ENCODE measurements around the gene GALK2. TPM values are rescaled to one million over a fixed set of nuclear protein-coding genes. Genes with fewer than 3 reads are reported as not detected.

Gene GALK2
- total RNA-seq (2021; fragmentation: NEBNext Ultra II Directional; extraction: Animal tissue kit (Norgen Biotek cat#: 25700)), result 16.1 and 18.0 TPM in 2 replicates
- 6.9 and 8.7 TPM in 2 replicates for polyA plus RNA-seq (2011; rRNA removed)
- 15.1 TPM for polyA plus RNA-seq (2011; cell fraction: cytosol; rRNA removed)
- 10.3 TPM for polyA plus RNA-seq (2011; cell fraction: nucleus; rRNA removed)
- 12.5 to 15.9 TPM (median 13.4 TPM) in 4 replicates for polyA plus RNA-seq (2012, experiment 1 of 2)
- polyA plus RNA-seq (2012, experiment 2 of 2), result 3.6 TPM
- polyA plus RNA-seq (2013, experiment 1 of 2), result 5.8 TPM
- 5.5 TPM for polyA plus RNA-seq (2013, experiment 2 of 2)
- 25.5 and 32.9 TPM in 2 replicates for polyA minus RNA-seq (2011; rRNA and poly(A)+ RNA removed)
- 12.5 TPM for polyA minus RNA-seq (2011; cell fraction: cytosol; rRNA and poly(A)+ RNA removed)
- 22.5 TPM for polyA minus RNA-seq (2011; cell fraction: nucleus; rRNA and poly(A)+ RNA removed)
- long read RNA-seq, experiment 1, full-length matches to known transcripts, result 4 of 13 reads
- long read RNA-seq, experiment 1, partial matches to known transcripts, result 7 of 13 reads
- long read RNA-seq, experiment 1, other reads (novel, unspliced or antisense), result 2 of 13 reads
- long read RNA-seq, experiment 2, full-length matches to known transcripts, result 11 of 23 reads
- long read RNA-seq, experiment 2, partial matches to known transcripts, result 1 of 23 reads
- long read RNA-seq, experiment 2, other reads (novel, unspliced or antisense), result 11 of 23 reads

DNA sequence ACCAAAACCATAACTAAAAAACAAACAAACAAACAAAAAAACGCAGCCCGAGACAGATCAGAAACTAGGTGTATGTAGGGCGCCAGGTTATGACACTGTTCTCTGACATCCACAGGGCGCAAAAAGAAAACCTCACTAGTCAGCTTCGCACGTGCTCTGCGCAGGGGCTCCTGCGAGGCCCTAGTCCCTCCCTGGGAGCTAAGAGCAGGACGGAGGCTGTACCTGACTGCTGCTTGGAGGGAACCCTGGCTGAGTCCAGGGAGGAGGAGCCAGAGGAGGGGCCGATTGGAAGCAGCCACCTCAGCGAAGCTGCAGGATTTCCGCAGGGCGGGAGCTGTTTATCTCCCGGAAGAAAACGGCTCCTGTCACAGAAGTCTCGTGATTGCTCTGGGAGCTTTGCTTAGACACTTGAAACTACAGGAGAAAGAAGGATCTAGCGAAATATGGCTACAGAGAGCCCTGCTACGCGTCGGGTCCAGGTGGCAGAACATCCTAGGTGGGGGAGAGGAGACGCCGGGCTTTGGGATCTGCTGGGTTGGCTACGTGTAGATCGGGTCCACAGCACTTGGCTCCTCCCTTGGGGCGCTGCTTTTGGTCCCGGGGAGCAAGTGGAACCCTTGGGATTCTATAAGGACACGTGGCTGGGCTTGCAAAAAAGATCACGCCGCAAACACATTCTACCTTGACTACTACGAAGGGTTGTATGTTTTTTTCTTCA is at the start of gene GALK2:
GALK2 (plus strand) TSS at position 368 of the 718 bp plus-strand sequence; CDS start at position 444, 76 bp downstream.
- ChIA-PET POLR2A (ENCODE audit: partially characterized antibody) (interaction anchor here (0.7 to 3.3 kb wide), 8 partner anchors 10 to 359 kb away, joined by 3 to 17 read pairs (median 4); partner anchors contain the start of genes CEP152, COPS2 and SECISBP2L), CTCF (ENCODE audit: partially characterized antibody) (interaction anchor here (0.7 to 1.2 kb wide), 4 partner anchors 11 to 1766 kb away, joined by 3 to 4 read pairs (median 3); partner anchors contain the start of gene COPS2)
- Histone ChIP-seq H3K23me2 (ENCODE audit: low read depth, low read length) (no peaks in the 10 kb centered on the region; the same call in 1 of the 2 replicates), H3K27ac (ENCODE audit: low read depth, low read length) (peak within 1 kb of the TSS; percentile 51), H2BK20ac (ENCODE audit: low read length) (no peak within 1 kb of the TSS), H4K5ac (ENCODE audit: insufficient read length, low read depth, low read length) (no peak within 1 kb of the TSS), H3K14ac (ENCODE audit: insufficient read length) (no peak within 1 kb of the TSS), H4K20me1 (replicated peaks in 1 of 2; ENCODE audit: control insufficient read depth in 1 of 2, insufficient read depth in 2 of 2, low read length in 2 of 2) (no peaks in the 10 kb centered on the region), H3K4me2 (ENCODE audit: insufficient read depth in 1 of 2, low read depth in 2 of 2, low read length in 2 of 2) (peak within 1 kb of the TSS; percentile 66 to 75), H3K4ac (replicated peaks; ENCODE audit: insufficient read length, low read depth, low read length) (no peak within 1 kb of the TSS), H3K36me3 (ENCODE audit: control insufficient read depth in 2 of 4, insufficient read depth in 4 of 4, low read length in 3 of 4) (no peaks in the 10 kb centered on the region; a peak in 1 of 8 replicates), H3K18ac (ENCODE audit: extremely low read depth, low read length) (no peak within 1 kb of the TSS; the same call in 1 of the 2 replicates), H3K23ac (ENCODE audit: insufficient read length) (no peak within 1 kb of the TSS), H2AFZ (ENCODE audit: low read length) (peak within 1 kb of the TSS; percentile 97), H3K79me2 (ENCODE audit: control insufficient read depth in 1 of 2, insufficient read depth in 2 of 2, low read length in 2 of 2) (peaks cover 0 to 11% of the 10 kb centered on the region in 2 experiments; a peak in 2 of 4 replicates), H3K27me3 (replicated peaks in 1 of 4; ENCODE audit: control insufficient read depth in 3 of 4, extremely low read depth in 1 of 4, insufficient read depth in 3 of 4, low read length in 3 of 4) (no peaks in the 10 kb centered on the region; a peak in 2 of 7 replicates), H3K9ac (replicated peaks in 1 of 4; ENCODE audit: extremely low read depth in 1 of 4, low read depth in 3 of 4, low read length in 3 of 4) (peak within 1 kb of the TSS; percentile 78 to 93 (median 80)), H2BK5ac (ENCODE audit: low read depth, low read length) (no peak within 1 kb of the TSS; the same call in 1 of the 2 replicates), H3K56ac (replicated peaks; ENCODE audit: insufficient read length, low read depth, low read length) (no peak within 1 kb of the TSS), H3K4me1 (replicated peaks in 1 of 4; ENCODE audit: control insufficient read depth in 3 of 4, insufficient read depth in 4 of 4, low read length in 3 of 4) (no peaks in the 10 kb centered on the region), H2AK5ac (ENCODE audit: low read depth, low read length) (no peak within 1 kb of the TSS), H4K91ac (replicated peaks; ENCODE audit: insufficient read length, low read length) (no peak within 1 kb of the TSS), H3K4me3 (ENCODE audit: extremely low read depth in 1 of 4, insufficient read depth in 2 of 4, low read depth in 3 of 4, low read length in 4 of 4) (peak within 1 kb of the TSS; percentile 67 to 88 (median 78)), H4K8ac (ENCODE audit: extremely low read depth, insufficient read depth, low read length) (peak within 1 kb of the TSS; percentile 94), H2BK12ac (ENCODE audit: low read depth, low read length) (no peak within 1 kb of the TSS), H2BK120ac (replicated peaks; ENCODE audit: low read depth, low read length) (no peak within 1 kb of the TSS), H3K9me3 (ENCODE audit: insufficient read depth in 2 of 2, low read depth in 1 of 2, low read length in 1 of 2) (peaks cover 0 to 3% of the 10 kb centered on the region in 2 experiments; a peak in 1 of 4 replicates), H3K79me1 (ENCODE audit: low read depth, low read length) (no peaks in the 10 kb centered on the region), H2BK15ac (ENCODE audit: low read length) (no peak within 1 kb of the TSS)
- FAIRE-seq, result peak; percentile 96
- DNase-seq (ENCODE audit: low read depth in 1 of 2, low spot score in 2 of 2), result peak; percentile 87 to 88
- WGBS, 2 experiments (ENCODE audit: extremely low coverage in 1 of 2, insufficient coverage in 1 of 2, insufficient read length in 1 of 2, insufficient replicate concordance in 2 of 2, low coverage in 1 of 2, low lambda C conversion rate in 2 of 2, missing lambda C conversion rate in 1 of 2), result 7% methylated on average over 30 of the region's 30 CpGs; no CpG with 5 or more reads in 1 of the 2 experiments
- peak; percentile 14; the same call in 1 of the 2 replicates for TF ChIP-seq NRF1 (IDR thresholded peaks at IDR 0.05; ENCODE audit: low read depth, low read length)
- TF ChIP-seq TEAD4 (IDR thresholded peaks at IDR 0.05; ENCODE audit: low read depth, low read length), result no peak
- TF ChIP-seq EP300 (IDR thresholded peaks at IDR 0.05; ENCODE audit: borderline replicate concordance in 1 of 2, low read depth in 2 of 2, low read length in 2 of 2), result peak in 1 of 2 experiments; percentile 50; a peak in 1 of 3 replicates
- TF ChIP-seq GTF2F1 (IDR thresholded peaks at IDR 0.05; ENCODE audit: borderline replicate concordance, low read depth, low read length), result no peak
- peak; percentile 98 for TF ChIP-seq CREB1 (IDR thresholded peaks at IDR 0.05)
- TF ChIP-seq POLR2AphosphoS5 (IDR thresholded peaks at IDR 0.05; ENCODE audit: low read depth, low read length), result no peak; the same call in 1 of the 2 replicates
- TF ChIP-seq SUZ12 (IDR thresholded peaks at IDR 0.05; ENCODE audit: low read length), result no peak
- peak; percentile 50; the same call in 1 of the 2 replicates for TF ChIP-seq TBP (IDR thresholded peaks at IDR 0.05; ENCODE audit: low read depth, low read length)
- TF ChIP-seq FOSL1 (IDR thresholded peaks at IDR 0.05; ENCODE audit: insufficient read depth, low read depth, low read length), result no peak

Measured in H1 (cell line).